HEK293 (cell line): Measurements from ENCODE around the gene CYP24A1.

Experiments
- CTCF ChIA-PET: fragments of 350-600 bp; formaldehyde crosslinking; extraction: SDS; loops from one replicate; lab custom pipeline; 2021; ENCODE audit warnings: antibody characterized with exemption; lab: Yijun Ruan, JAX
- POLR2A ChIA-PET: fragments of 300-600 bp; formaldehyde crosslinking; extraction: SDS; loops from one replicate; lab custom pipeline; 2020; ENCODE audit warnings: antibody characterized with exemption, inconsistent platforms; lab: Yijun Ruan, JAX
- H3K27ac ChIP-seq: fragments of 200-500 bp; sonication (Bioruptor generic); 2 replicates; pipeline ENCODE4 v1.5.1; 2014; ENCODE audit warnings: low read depth, low read length, control low read depth, inconsistent platforms; ENCODE audit errors: extremely low read depth
- H3K36me3 ChIP-seq, 2 experiments: fragments of 200-500 bp in 1 of 2; sonication (Bioruptor generic) in 1 of 2; 1 replicate in 1 of 2; 2 replicates in 1 of 2; pipeline ENCODE4 v1.5.1; 2014 to 2017; ENCODE audit warnings: inconsistent platforms in 2 of 2, low read length in 2 of 2; ENCODE audit not compliant: control insufficient read depth in 2 of 2, insufficient read depth in 1 of 2
- H3K4me1 ChIP-seq: fragments of 200-500 bp; sonication (Bioruptor generic); 2 replicates; pipeline ENCODE4 v1.5.1; 2014; ENCODE audit warnings: mild to moderate bottlenecking, low read length, inconsistent platforms; ENCODE audit not compliant: control insufficient read depth, insufficient read depth
- H3K4me3 ChIP-seq: 2 replicates; pipeline ENCODE4 v1.5.1; 2011; ENCODE audit warnings: low read depth, mild to moderate bottlenecking, control low read depth, low read length, moderate library complexity
- H3K9me3 ChIP-seq: fragments of 200-500 bp; sonication (Bioruptor generic); 2 replicates; pipeline ENCODE4 v1.5.1; 2014; ENCODE audit warnings: low read depth, low read length, inconsistent platforms; ENCODE audit not compliant: control insufficient read depth, insufficient read depth
- KLF16 ChIP-seq: fragments of 450-650 bp; formaldehyde crosslinking; IDR thresholded peaks from 2 replicates; pipeline ENCODE4 v1.5.1; 2017; ENCODE audit warnings: missing biosample characterization, missing genetic modification characterization
- OVOL3 ChIP-seq: fragments of 450-650 bp; formaldehyde crosslinking; IDR thresholded peaks from 2 replicates; pipeline ENCODE4 v1.5.1; 2016; ENCODE audit warnings: missing biosample characterization, missing genetic modification characterization
- SP7 ChIP-seq: fragments of 450-650 bp; formaldehyde crosslinking; IDR thresholded peaks from 2 replicates; pipeline ENCODE4 v1.5.1; 2016; ENCODE audit warnings: missing biosample characterization, missing genetic modification characterization
- ZBTB11 ChIP-seq: fragments of 450-650 bp; formaldehyde crosslinking; conservative IDR thresholded peaks from 2 replicates; pipeline ENCODE4 v1.5.1; 2016; ENCODE audit warnings: low read depth, missing biosample characterization, missing genetic modification characterization
- ZFP69B ChIP-seq: fragments of 450-650 bp; formaldehyde crosslinking; IDR thresholded peaks from 2 replicates; pipeline ENCODE4 v1.5.1; 2016; ENCODE audit warnings: missing biosample characterization, missing genetic modification characterization
- ZNF184 ChIP-seq: fragments of 450-650 bp; IDR thresholded peaks from 2 replicates; pipeline ENCODE4 v1.5.1; 2018; ENCODE audit warnings: missing biosample characterization, mild to moderate bottlenecking, missing genetic modification characterization
- ZNF302 ChIP-seq: fragments of 450-650 bp; formaldehyde crosslinking; IDR thresholded peaks from 2 replicates; pipeline ENCODE4 v1.5.1; 2016; ENCODE audit warnings: missing biosample characterization, missing genetic modification characterization, low read depth
- ZNF311 ChIP-seq: fragments of 450-650 bp; formaldehyde crosslinking; IDR thresholded peaks from 2 replicates; pipeline ENCODE4 v1.5.1; 2017; ENCODE audit warnings: missing biosample characterization, missing genetic modification characterization, borderline replicate concordance
- ZNF366 ChIP-seq: fragments of 450-650 bp; formaldehyde crosslinking; conservative IDR thresholded peaks from 2 replicates; pipeline ENCODE4 v1.5.1; 2016; ENCODE audit warnings: missing biosample characterization, missing genetic modification characterization
- ZNF518A ChIP-seq: fragments of 450-650 bp; formaldehyde crosslinking; conservative IDR thresholded peaks from 2 replicates; pipeline ENCODE4 v1.5.1; 2016; ENCODE audit warnings: low read depth, missing biosample characterization, missing genetic modification characterization
- ZNF561 ChIP-seq: fragments of 450-650 bp; IDR thresholded peaks from 2 replicates; pipeline ENCODE4 v1.5.1; 2018; ENCODE audit warnings: missing biosample characterization, missing genetic modification characterization, borderline replicate concordance
- ZNF837 ChIP-seq: fragments of 450-650 bp; formaldehyde crosslinking; IDR thresholded peaks from 2 replicates; pipeline ENCODE4 v1.5.1; 2016; ENCODE audit warnings: missing biosample characterization, missing genetic modification characterization
- ZSCAN16 ChIP-seq: fragments of 450-650 bp; formaldehyde crosslinking; IDR thresholded peaks from 2 replicates; pipeline ENCODE4 v1.5.1; 2016; ENCODE audit warnings: missing biosample characterization, missing genetic modification characterization

The CYP24A1 gene

GRCh38 chr20:54119744-54120143 is 54.0 kb downstream of the CYP24A1 start:
- POLR2A ChIA-PET, result no interaction called here
- TF ChIP-seq ZNF366, result peak; percentile 62
- TF ChIP-seq ZNF837 (tag by site-specific recombination), result no peak
- Histone ChIP-seq H3K4me1 (0 out of 2 replicates have a peak, but pooled peaks cover 2% of the 10 kb centered on the region), H3K27ac (no peak overlapping the region), H3K4me3 (no peak overlapping the region), H3K36me3 (no peaks in the 10 kb centered on the region), H3K9me3 (no peaks in the 10 kb centered on the region)
- CTCF ChIA-PET, result no interaction called here

GRCh38 chr20:54118220-54119001 is 55.4 kb downstream of the CYP24A1 start:
- Histone ChIP-seq H3K27ac (no peak overlapping the region), H3K9me3 (no peaks in the 10 kb centered on the region), H3K4me3 (no peak overlapping the region), H3K36me3 (no peaks in the 10 kb centered on the region), H3K4me1 (0 out of 2 replicates have a peak, but pooled peaks cover 2% of the 10 kb centered on the region)
- ChIA-PET CTCF (interaction anchor here (0.7 to 1.4 kb wide), 2 partner anchors 15 to 17 kb away, joined by 4 to 12 read pairs; no protein-coding TSS in a partner anchor), POLR2A (interaction anchor here (0.6 kb wide), 1 partner anchor 383 kb away, joined by 3 read pairs; no protein-coding TSS in a partner anchor)
- TF ChIP-seq ZBTB11 (tag by site-specific recombination) (no peak), ZFP69B (tag by site-specific recombination) (no peak), ZSCAN16 (no peak), SP7 (tag by site-specific recombination) (no peak), OVOL3 (no peak), ZNF184 (tag by site-specific recombination) (no peak), ZNF311 (tag by site-specific recombination) (no peak), ZNF302 (tag by site-specific recombination) (no peak), KLF16 (tag by site-specific recombination) (no peak), ZNF561 (tag by site-specific recombination) (no peak), ZNF518A (no peak)
